ENCODE data around the gene ANKRD13A. TPM values are rescaled to one million over a fixed set of nuclear protein-coding genes. Genes with fewer than 3 reads are reported as not detected.
A peak's percentile ranks its signal among the peaks of the same experiment; 100 is the strongest.

Gene ANKRD13A
- total RNA-seq, 1 donor from 2014 or later: 35.4 TPM

GRCh38 chr12:109998241-109998903, 858 bp upstream of the ANKRD13A start:
- H3K4me1 ChIP-seq: peaks cover 12% of the 10 kb centered on the region
- peaks cover 14% of the 10 kb centered on the region for H3F3A ChIP-seq (ENCODE audit: low read depth)
- peaks cover 13% of the 10 kb centered on the region for H4K20me1 ChIP-seq (ENCODE audit: low read depth)
- H3K4me3 Mint-ChIP-seq: peak overlapping the region; percentile 94
- peaks cover 28% of the 10 kb centered on the region for H3K79me2 ChIP-seq (ENCODE audit: low read depth)
- H3K27ac Mint-ChIP-seq: peak overlapping the region; percentile 100
- no peaks in the 10 kb centered on the region for H3K9me3 ChIP-seq (ENCODE audit: low read depth)
- H3K9ac ChIP-seq: no peak overlapping the region
- H3K36me3 ChIP-seq: no peaks in the 10 kb centered on the region
- peak overlapping the region; percentile 96 for H2AFZ ChIP-seq (replicated peaks)
- no peaks in the 10 kb centered on the region for H3K9me3 Mint-ChIP-seq
- peak overlapping the region; percentile 66 for H3K4me3 ChIP-seq
- TF ChIP-seq CTCF (IDR thresholded peaks at IDR 0.05) (no peak), EZH2 (IDR thresholded peaks at IDR 0.05) (no peak), EZH2phosphoT487 (IDR thresholded peaks at IDR 0.05) (no peak)
- no peak for DNase-seq (ENCODE audit: low spot score)
- peaks cover 10% of the 10 kb centered on the region for H3K27me3 Mint-ChIP-seq (ENCODE audit: insufficient read depth, low read depth)
- H3K27me3 ChIP-seq: peaks cover 17% of the 10 kb centered on the region
- H3K36me3 Mint-ChIP-seq: no peaks in the 10 kb centered on the region
- no peak overlapping the region for H3K27ac ChIP-seq
- H3K4me2 ChIP-seq: peak overlapping the region; percentile 89
- H3K4me1 Mint-ChIP-seq: peaks cover 34% of the 10 kb centered on the region

- Mint-ChIP-seq H3K27me3 (ENCODE audit: insufficient read depth, low read depth) (peaks cover 10% of the 10 kb centered on the region), H3K36me3 (no peaks in the 10 kb centered on the region), H3K4me3 (peak overlapping the region; percentile 99), H3K27ac (peak overlapping the region; percentile 94), H3K9me3 (no peaks in the 10 kb centered on the region), H3K4me1 (peaks cover 28% of the 10 kb centered on the region)
- H3K27ac ChIP-seq: no peak overlapping the region
- peak overlapping the region; percentile 89 for H3K4me2 ChIP-seq
- no peaks in the 10 kb centered on the region for H3K36me3 ChIP-seq
- TF ChIP-seq CTCF (IDR thresholded peaks at IDR 0.05): no peak
- TF ChIP-seq EZH2 (IDR thresholded peaks at IDR 0.05): no peak
- TF ChIP-seq EZH2phosphoT487 (IDR thresholded peaks at IDR 0.05): no peak
- peaks cover 17% of the 10 kb centered on the region for H3K27me3 ChIP-seq
- peaks cover 9% of the 10 kb centered on the region for H4K20me1 ChIP-seq (ENCODE audit: low read depth)
- H2AFZ ChIP-seq (replicated peaks): peak overlapping the region; percentile 35
- H3K9me3 ChIP-seq (ENCODE audit: low read depth): no peaks in the 10 kb centered on the region
- H3K9ac ChIP-seq: no peak overlapping the region
- H3K4me1 ChIP-seq: peaks cover 12% of the 10 kb centered on the region
- peaks cover 16% of the 10 kb centered on the region for H3K79me2 ChIP-seq (ENCODE audit: low read depth)
- peak overlapping the region; percentile 66 for H3K4me3 ChIP-seq
- H3F3A ChIP-seq (ENCODE audit: low read depth): peaks cover 14% of the 10 kb centered on the region
- DNase-seq (ENCODE audit: low spot score): no peak
Observed at GRCh38 chr12:109999649-109999971, 380 bp downstream of the ANKRD13A start.

GRCh38 chr12:109999983-110000505, 814 bp downstream of the ANKRD13A start:
- Histone ChIP-seq H3K9me3 (ENCODE audit: low read depth) (no peaks in the 10 kb centered on the region), H3K9ac (no peak overlapping the region), H2AFZ (replicated peaks) (peak overlapping the region; percentile 35), H4K20me1 (ENCODE audit: low read depth) (peaks cover 5% of the 10 kb centered on the region), H3K36me3 (no peaks in the 10 kb centered on the region), H3K4me3 (peak overlapping the region; percentile 66), H3K27me3 (peaks cover 17% of the 10 kb centered on the region), H3K4me1 (peaks cover 9% of the 10 kb centered on the region), H3F3A (ENCODE audit: low read depth) (peaks cover 14% of the 10 kb centered on the region), H3K79me2 (ENCODE audit: low read depth) (peaks cover 12% of the 10 kb centered on the region), H3K27ac (no peak overlapping the region), H3K4me2 (peak overlapping the region; percentile 89)
- Mint-ChIP-seq H3K4me3 (peak overlapping the region; percentile 99), H3K4me1 (peaks cover 24% of the 10 kb centered on the region), H3K36me3 (no peaks in the 10 kb centered on the region), H3K9me3 (no peaks in the 10 kb centered on the region), H3K27ac (peak overlapping the region; percentile 94), H3K27me3 (ENCODE audit: insufficient read depth, low read depth) (peaks cover 11% of the 10 kb centered on the region)
- DNase-seq (ENCODE audit: low spot score): peak; percentile 54
- TF ChIP-seq EZH2 (IDR thresholded peaks at IDR 0.05) (peak; percentile 54), EZH2phosphoT487 (IDR thresholded peaks at IDR 0.05) (no peak)

- no peak overlapping the region for H3K27ac ChIP-seq
- no peak overlapping the region for H2AFZ ChIP-seq (replicated peaks)
- H3K9me3 ChIP-seq (ENCODE audit: low read depth): no peaks in the 10 kb centered on the region
- peaks cover 3% of the 10 kb centered on the region for H3K79me2 ChIP-seq (ENCODE audit: low read depth)
- H3K4me2 ChIP-seq: no peak overlapping the region
- Mint-ChIP-seq H3K4me3 (no peak overlapping the region), H3K4me1 (peaks cover 16% of the 10 kb centered on the region), H3K9me3 (no peaks in the 10 kb centered on the region), H3K27ac (no peak overlapping the region), H3K36me3 (peaks cover 4% of the 10 kb centered on the region), H3K27me3 (ENCODE audit: insufficient read depth, low read depth) (peaks cover 9% of the 10 kb centered on the region)
- no peak overlapping the region for H3K9ac ChIP-seq
- H3K27me3 ChIP-seq: peaks cover 17% of the 10 kb centered on the region
- H3K4me1 ChIP-seq: peaks cover 4% of the 10 kb centered on the region
- H3F3A ChIP-seq (ENCODE audit: low read depth): peaks cover 6% of the 10 kb centered on the region
- no peaks in the 10 kb centered on the region for H3K36me3 ChIP-seq
- H4K20me1 ChIP-seq (ENCODE audit: low read depth): no peaks in the 10 kb centered on the region
- TF ChIP-seq EZH2 (IDR thresholded peaks at IDR 0.05) (no peak), CTCF (IDR thresholded peaks at IDR 0.05) (no peak), EZH2phosphoT487 (IDR thresholded peaks at IDR 0.05) (no peak)
- no peak for DNase-seq (ENCODE audit: low spot score)
- H3K4me3 ChIP-seq: no peak overlapping the region
Observed at GRCh38 chr12:110001596-110001995, 2.4 kb downstream of the ANKRD13A start.
